ENCODE data around the gene DHCR7.

The DHCR7 gene

DNA sequence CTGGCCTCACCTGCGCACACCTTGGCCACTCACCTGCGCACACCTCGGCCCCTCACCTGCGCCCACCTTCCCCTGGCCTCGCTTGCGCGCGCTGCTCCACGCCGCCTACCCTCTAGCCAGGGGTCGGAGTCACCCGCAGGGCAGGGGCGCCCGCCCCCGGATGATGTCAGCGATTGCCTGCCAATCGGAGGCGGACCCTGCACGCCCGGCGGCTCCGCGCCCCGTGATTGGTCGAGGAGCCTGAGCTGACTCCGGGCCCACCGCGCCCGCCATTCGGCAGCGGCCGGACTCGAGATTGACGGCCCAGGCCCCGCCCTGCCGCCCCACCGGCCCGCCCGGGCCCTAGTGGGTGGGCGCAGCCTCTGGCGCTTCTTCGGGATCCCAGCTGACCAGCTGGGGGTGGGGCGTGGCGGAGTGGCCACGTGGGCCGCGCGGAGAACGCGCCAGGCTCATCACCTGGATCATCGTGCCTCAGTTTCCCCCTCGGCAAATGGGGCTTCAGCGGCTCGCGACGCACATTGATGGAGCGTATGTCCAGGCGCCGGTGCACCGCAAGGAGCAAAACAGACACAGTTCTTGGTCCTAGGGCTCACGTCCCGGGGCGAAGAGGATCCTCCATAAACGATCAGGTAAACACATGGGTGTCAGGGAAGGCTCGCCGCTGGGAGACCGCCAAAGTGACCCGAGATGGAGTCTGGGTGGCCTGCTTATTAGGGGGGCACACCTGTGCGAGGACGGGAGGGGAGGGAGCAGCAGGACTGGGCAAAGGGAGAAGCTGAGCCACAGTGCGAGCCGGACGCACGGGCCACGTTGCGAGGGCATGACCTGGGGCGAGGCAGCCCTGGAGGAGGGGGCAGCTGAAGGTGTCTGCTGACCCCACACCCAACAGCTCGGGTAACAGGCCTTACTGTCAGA lies at the start of gene DHCR7:
Gene DHCR7 (minus strand): TSS at position 137 of the 915 bp plus-strand sequence. CDS start 3,441 bp downstream, outside the sequence.
- Histone ChIP-seq H3K4me3 (ENCODE audit: severe bottlenecking) (peak within 1 kb of the TSS; percentile 60), H3K4me1 (ENCODE audit: insufficient read depth, poor library complexity, severe bottlenecking) (peaks cover 12% of the 10 kb centered on the region), H3K36me3 (ENCODE audit: low read depth) (peaks cover 41% of the 10 kb centered on the region), H3K27me3 (ENCODE audit: insufficient read depth, poor library complexity, severe bottlenecking) (no peaks in the 10 kb centered on the region), H3K27ac (ENCODE audit: poor library complexity, severe bottlenecking) (peak within 1 kb of the TSS; percentile 72), H3K9me3 (ENCODE audit: severe bottlenecking) (no peaks in the 10 kb centered on the region)
- ATAC-seq (ENCODE audit: low read depth): peak; percentile 84
- TF ChIP-seq, protein P1, sequence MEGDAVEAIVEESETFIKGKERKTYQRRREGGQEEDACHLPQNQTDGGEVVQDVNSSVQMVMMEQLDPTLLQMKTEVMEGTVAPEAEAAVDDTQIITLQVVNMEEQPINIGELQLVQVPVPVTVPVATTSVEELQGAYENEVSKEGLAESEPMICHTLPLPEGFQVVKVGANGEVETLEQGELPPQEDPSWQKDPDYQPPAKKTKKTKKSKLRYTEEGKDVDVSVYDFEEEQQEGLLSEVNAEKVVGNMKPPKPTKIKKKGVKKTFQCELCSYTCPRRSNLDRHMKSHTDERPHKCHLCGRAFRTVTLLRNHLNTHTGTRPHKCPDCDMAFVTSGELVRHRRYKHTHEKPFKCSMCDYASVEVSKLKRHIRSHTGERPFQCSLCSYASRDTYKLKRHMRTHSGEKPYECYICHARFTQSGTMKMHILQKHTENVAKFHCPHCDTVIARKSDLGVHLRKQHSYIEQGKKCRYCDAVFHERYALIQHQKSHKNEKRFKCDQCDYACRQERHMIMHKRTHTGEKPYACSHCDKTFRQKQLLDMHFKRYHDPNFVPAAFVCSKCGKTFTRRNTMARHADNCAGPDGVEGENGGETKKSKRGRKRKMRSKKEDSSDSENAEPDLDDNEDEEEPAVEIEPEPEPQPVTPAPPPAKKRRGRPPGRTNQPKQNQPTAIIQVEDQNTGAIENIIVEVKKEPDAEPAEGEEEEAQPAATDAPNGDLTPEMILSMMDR (IDR thresholded peaks at IDR 0.05; ENCODE audit: poor library complexity, severe bottlenecking): no peak
- peak; percentile 97 for DNase-seq (ENCODE audit: low spot score)

DNA sequence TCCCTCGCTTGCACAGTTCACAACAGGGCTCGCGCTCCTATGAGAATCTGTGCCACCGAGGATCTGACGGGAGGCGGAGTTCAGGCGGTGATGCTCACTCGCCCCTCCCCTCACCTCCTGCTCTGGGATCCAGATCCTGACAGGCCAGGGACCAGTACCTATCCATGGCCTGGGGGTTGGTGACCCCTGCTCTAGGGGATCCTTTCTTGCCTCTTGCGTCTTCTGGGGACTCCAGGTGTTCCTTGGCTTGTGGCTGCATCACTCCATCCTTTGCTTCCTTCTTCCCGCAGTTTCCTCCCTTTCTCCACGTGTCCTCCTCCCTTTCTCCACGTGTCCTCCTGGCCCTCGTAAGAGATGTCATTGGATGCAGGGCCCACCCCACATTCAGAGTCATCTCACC lies 48.2 kb upstream of the DHCR7 start:
- no peak overlapping the region for H3K4me3 ChIP-seq (ENCODE audit: severe bottlenecking)
- no peaks in the 10 kb centered on the region for H3K27me3 ChIP-seq (ENCODE audit: insufficient read depth, poor library complexity, severe bottlenecking)
- H3K27ac ChIP-seq (ENCODE audit: poor library complexity, severe bottlenecking): no peak overlapping the region
- DNase-seq (ENCODE audit: low spot score) (peak; percentile 25), ATAC-seq (ENCODE audit: low read depth) (no peak)
- H3K4me1 ChIP-seq (ENCODE audit: insufficient read depth, poor library complexity, severe bottlenecking): no peaks in the 10 kb centered on the region
- no peaks in the 10 kb centered on the region for H3K9me3 ChIP-seq (ENCODE audit: severe bottlenecking)
- TF ChIP-seq, protein P1 (IDR thresholded peaks at IDR 0.05; ENCODE audit: poor library complexity, severe bottlenecking): no peak
- peaks cover 12% of the 10 kb centered on the region for H3K36me3 ChIP-seq (ENCODE audit: low read depth)

GRCh38 chr11:71495286-71496230 lies 47.4 kb upstream of the DHCR7 start:
- Histone ChIP-seq H3K4me3 (ENCODE audit: severe bottlenecking) (no peak overlapping the region), H3K27me3 (ENCODE audit: insufficient read depth, poor library complexity, severe bottlenecking) (no peaks in the 10 kb centered on the region), H3K36me3 (ENCODE audit: low read depth) (peaks cover 12% of the 10 kb centered on the region), H3K4me1 (ENCODE audit: insufficient read depth, poor library complexity, severe bottlenecking) (no peaks in the 10 kb centered on the region), H3K9me3 (ENCODE audit: severe bottlenecking) (no peaks in the 10 kb centered on the region), H3K27ac (ENCODE audit: poor library complexity, severe bottlenecking) (no peak overlapping the region)
- peak; percentile 41 for DNase-seq (ENCODE audit: low spot score)
- ATAC-seq (ENCODE audit: low read depth): no peak
- TF ChIP-seq, protein P1 (IDR thresholded peaks at IDR 0.05; ENCODE audit: poor library complexity, severe bottlenecking): no peak

- Histone ChIP-seq H3K36me3 (ENCODE audit: low read depth) (peaks cover 5% of the 10 kb centered on the region; the same call in 1 of the 2 replicates), H3K4me1 (ENCODE audit: insufficient read depth, poor library complexity, severe bottlenecking) (no peaks in the 10 kb centered on the region), H3K27ac (ENCODE audit: poor library complexity, severe bottlenecking) (no peak overlapping the region), H3K4me3 (ENCODE audit: severe bottlenecking) (no peak overlapping the region), H3K9me3 (ENCODE audit: severe bottlenecking) (no peaks in the 10 kb centered on the region), H3K27me3 (ENCODE audit: insufficient read depth, poor library complexity, severe bottlenecking) (no peaks in the 10 kb centered on the region)
- TF ChIP-seq, protein P1 (IDR thresholded peaks at IDR 0.05; ENCODE audit: poor library complexity, severe bottlenecking): no peak
- peak; percentile 20 for DNase-seq (ENCODE audit: low spot score)
- no peak for ATAC-seq (ENCODE audit: low read depth)
Measured at GRCh38 chr11:71491940-71492339, 43.7 kb upstream of the DHCR7 start.
